Measurements from ENCODE around the gene CREB5. TPM values are rescaled to one million over a fixed set of nuclear protein-coding genes. Genes with fewer than 3 reads are reported as not detected.

Gene CREB5
- total and polyA plus RNA-seq, 2 experiments from 2014 or later, result 2.4 to 4.4 TPM

- TF ChIP-seq, protein P1, sequence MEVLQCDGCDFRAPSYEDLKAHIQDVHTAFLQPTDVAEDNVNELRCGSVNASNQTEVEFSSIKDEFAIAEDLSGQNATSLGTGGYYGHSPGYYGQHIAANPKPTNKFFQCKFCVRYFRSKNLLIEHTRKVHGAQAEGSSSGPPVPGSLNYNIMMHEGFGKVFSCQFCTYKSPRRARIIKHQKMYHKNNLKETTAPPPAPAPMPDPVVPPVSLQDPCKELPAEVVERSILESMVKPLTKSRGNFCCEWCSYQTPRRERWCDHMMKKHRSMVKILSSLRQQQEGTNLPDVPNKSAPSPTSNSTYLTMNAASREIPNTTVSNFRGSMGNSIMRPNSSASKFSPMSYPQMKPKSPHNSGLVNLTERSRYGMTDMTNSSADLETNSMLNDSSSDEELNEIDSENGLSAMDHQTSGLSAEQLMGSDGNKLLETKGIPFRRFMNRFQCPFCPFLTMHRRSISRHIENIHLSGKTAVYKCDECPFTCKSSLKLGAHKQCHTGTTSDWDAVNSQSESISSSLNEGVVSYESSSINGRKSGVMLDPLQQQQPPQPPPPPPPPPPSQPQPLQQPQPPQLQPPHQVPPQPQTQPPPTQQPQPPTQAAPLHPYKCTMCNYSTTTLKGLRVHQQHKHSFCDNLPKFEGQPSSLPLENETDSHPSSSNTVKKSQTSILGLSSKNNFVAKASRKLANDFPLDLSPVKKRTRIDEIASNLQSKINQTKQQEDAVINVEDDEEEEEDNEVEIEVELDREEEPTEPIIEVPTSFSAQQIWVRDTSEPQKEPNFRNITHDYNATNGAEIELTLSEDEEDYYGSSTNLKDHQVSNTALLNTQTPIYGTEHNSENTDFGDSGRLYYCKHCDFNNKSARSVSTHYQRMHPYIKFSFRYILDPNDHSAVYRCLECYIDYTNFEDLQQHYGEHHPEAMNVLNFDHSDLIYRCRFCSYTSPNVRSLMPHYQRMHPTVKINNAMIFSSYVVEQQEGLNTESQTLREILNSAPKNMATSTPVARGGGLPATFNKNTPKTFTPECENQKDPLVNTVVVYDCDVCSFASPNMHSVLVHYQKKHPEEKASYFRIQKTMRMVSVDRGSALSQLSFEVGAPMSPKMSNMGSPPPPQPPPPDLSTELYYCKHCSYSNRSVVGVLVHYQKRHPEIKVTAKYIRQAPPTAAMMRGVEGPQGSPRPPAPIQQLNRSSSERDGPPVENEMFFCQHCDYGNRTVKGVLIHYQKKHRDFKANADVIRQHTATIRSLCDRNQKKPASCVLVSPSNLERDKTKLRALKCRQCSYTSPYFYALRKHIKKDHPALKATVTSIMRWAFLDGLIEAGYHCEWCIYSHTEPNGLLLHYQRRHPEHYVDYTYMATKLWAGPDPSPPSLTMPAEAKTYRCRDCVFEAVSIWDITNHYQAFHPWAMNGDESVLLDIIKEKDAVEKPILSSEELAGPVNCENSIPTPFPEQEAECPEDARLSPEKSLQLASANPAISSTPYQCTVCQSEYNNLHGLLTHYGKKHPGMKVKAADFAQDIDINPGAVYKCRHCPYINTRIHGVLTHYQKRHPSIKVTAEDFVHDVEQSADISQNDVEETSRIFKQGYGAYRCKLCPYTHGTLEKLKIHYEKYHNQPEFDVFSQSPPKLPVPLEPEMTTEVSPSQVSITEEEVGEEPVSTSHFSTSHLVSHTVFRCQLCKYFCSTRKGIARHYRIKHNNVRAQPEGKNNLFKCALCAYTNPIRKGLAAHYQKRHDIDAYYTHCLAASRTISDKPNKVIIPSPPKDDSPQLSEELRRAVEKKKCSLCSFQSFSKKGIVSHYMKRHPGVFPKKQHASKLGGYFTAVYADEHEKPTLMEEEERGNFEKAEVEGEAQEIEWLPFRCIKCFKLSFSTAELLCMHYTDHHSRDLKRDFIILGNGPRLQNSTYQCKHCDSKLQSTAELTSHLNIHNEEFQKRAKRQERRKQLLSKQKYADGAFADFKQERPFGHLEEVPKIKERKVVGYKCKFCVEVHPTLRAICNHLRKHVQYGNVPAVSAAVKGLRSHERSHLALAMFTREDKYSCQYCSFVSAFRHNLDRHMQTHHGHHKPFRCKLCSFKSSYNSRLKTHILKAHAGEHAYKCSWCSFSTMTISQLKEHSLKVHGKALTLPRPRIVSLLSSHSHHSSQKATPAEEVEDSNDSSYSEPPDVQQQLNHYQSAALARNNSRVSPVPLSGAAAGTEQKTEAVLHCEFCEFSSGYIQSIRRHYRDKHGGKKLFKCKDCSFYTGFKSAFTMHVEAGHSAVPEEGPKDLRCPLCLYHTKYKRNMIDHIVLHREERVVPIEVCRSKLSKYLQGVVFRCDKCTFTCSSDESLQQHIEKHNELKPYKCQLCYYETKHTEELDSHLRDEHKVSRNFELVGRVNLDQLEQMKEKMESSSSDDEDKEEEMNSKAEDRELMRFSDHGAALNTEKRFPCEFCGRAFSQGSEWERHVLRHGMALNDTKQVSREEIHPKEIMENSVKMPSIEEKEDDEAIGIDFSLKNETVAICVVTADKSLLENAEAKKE (CRISPR knock-in tag; IDR thresholded peaks at IDR 0.05), result no peak
- TF ChIP-seq ZNF331 (CRISPR knock-in tag; IDR thresholded peaks at IDR 0.05; ENCODE audit: low read depth), result no peak
- TF ChIP-seq NANOG (IDR thresholded peaks at IDR 0.05; ENCODE audit: borderline replicate concordance), result no peak
- no peak for TF ChIP-seq ZNF114 (CRISPR knock-in tag; IDR thresholded peaks at IDR 0.05)
- TF ChIP-seq STAT1 (IDR thresholded peaks at IDR 0.05; ENCODE audit: unreplicated experiment), result no peak
- TF ChIP-seq ETS1 (IDR thresholded peaks at IDR 0.05), result no peak
- TF ChIP-seq REST (IDR thresholded peaks at IDR 0.05; ENCODE audit: unreplicated experiment), result no peak
- TF ChIP-seq EZH2phosphoT487 (IDR thresholded peaks at IDR 0.05; ENCODE audit: unreplicated experiment), result no peak
- TF ChIP-seq JUNB (IDR thresholded peaks at IDR 0.05; ENCODE audit: unreplicated experiment), result no peak
- TF ChIP-seq, protein P2, sequence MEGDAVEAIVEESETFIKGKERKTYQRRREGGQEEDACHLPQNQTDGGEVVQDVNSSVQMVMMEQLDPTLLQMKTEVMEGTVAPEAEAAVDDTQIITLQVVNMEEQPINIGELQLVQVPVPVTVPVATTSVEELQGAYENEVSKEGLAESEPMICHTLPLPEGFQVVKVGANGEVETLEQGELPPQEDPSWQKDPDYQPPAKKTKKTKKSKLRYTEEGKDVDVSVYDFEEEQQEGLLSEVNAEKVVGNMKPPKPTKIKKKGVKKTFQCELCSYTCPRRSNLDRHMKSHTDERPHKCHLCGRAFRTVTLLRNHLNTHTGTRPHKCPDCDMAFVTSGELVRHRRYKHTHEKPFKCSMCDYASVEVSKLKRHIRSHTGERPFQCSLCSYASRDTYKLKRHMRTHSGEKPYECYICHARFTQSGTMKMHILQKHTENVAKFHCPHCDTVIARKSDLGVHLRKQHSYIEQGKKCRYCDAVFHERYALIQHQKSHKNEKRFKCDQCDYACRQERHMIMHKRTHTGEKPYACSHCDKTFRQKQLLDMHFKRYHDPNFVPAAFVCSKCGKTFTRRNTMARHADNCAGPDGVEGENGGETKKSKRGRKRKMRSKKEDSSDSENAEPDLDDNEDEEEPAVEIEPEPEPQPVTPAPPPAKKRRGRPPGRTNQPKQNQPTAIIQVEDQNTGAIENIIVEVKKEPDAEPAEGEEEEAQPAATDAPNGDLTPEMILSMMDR (conservative IDR thresholded peaks at IDR 0.05; ENCODE audit: low read depth in 2 of 2), result no peak
- no peak for TF ChIP-seq EZH2 (IDR thresholded peaks at IDR 0.05; ENCODE audit: low read depth, unreplicated experiment)
- no peak for TF ChIP-seq CREB1 (CRISPR knock-in tag; IDR thresholded peaks at IDR 0.05; ENCODE audit: low read depth)
- TF ChIP-seq POLR2AphosphoS5 (IDR thresholded peaks at IDR 0.05; ENCODE audit: low read depth), result no peak
- peaks cover 3% of the 10 kb centered on the region for H3K27me3 Mint-ChIP-seq (ENCODE audit: insufficient read depth, low read depth, poor library complexity)
- H3K4me1 Mint-ChIP-seq, result peaks cover 23% of the 10 kb centered on the region
- Histone ChIP-seq H3K27me3 (ENCODE audit: insufficient read depth) (no peaks in the 10 kb centered on the region), H3K36me3 (ENCODE audit: insufficient read depth) (no peaks in the 10 kb centered on the region), H3K4me3 (no peak overlapping the region), H2AFZ (no peak overlapping the region), H4K20me1 (replicated peaks; ENCODE audit: insufficient read depth) (no peaks in the 10 kb centered on the region), H3K79me2 (replicated peaks; ENCODE audit: insufficient read depth) (no peaks in the 10 kb centered on the region), H3K4me2 (no peak overlapping the region), H3K9me2 (ENCODE audit: insufficient read depth) (no peaks in the 10 kb centered on the region), H3F3A (replicated peaks; ENCODE audit: low read depth) (no peaks in the 10 kb centered on the region), H3K27ac (ENCODE audit: low read depth) (no peak overlapping the region), H3K4me1 (ENCODE audit: insufficient read depth) (peaks cover 20% of the 10 kb centered on the region)
- H3K9me3 Mint-ChIP-seq, result no peaks in the 10 kb centered on the region
- H3K27ac Mint-ChIP-seq, result no peak overlapping the region
- ATAC-seq (no peak), DNase-seq (ENCODE audit: low spot score) (no peak)
- no peak overlapping the region for H3K4me3 Mint-ChIP-seq
- no peaks in the 10 kb centered on the region for H3K36me3 Mint-ChIP-seq (ENCODE audit: low read depth)
These were observed 64.7 kb downstream of the CREB5 start for GRCh38 chr7:28477041-28477442.
